IPS DF 6.9 (cell line): ENCODE data around the gene NOL4L.

Experiments used
- DNase-seq: peaks from one replicate; pipeline ENCODE4 v3.0.0-alpha.2; 2013; ENCODE audit warnings: low read depth, low spot score
- H3K27ac ChIP-seq: one replicate; pipeline ENCODE4 v1.5.1; 2013; ENCODE audit warnings: low read length, control low read depth
- H3K27me3 ChIP-seq: 2 replicates; pipeline ENCODE4 v1.6.1; 2013; ENCODE audit warnings: mild to moderate bottlenecking, low read length; ENCODE audit not compliant: control insufficient read depth, insufficient read depth
- H3K36me3 ChIP-seq: 2 replicates; pipeline ENCODE4 v1.6.1; 2013; ENCODE audit warnings: low read length; ENCODE audit not compliant: control insufficient read depth, insufficient read depth
- H3K4me1 ChIP-seq: 2 replicates; pipeline ENCODE4 v1.6.1; 2013; ENCODE audit warnings: low read length; ENCODE audit not compliant: control insufficient read depth, insufficient read depth
- H3K4me3 ChIP-seq: 2 replicates; pipeline ENCODE4 v1.5.1; 2013; ENCODE audit warnings: mild to moderate bottlenecking, low read length
- H3K9me3 ChIP-seq: 2 replicates; pipeline ENCODE4 v1.6.1; 2013; ENCODE audit warnings: low read length, inconsistent platforms; ENCODE audit not compliant: control insufficient read depth, insufficient read depth
- whole genome bisulfite sequencing: extraction: QIAGEN DNeasy Blood & Tissue Kit; methylation state at CpG from one replicate; pipeline ENCODE4 v1.1.7; 2013; ENCODE audit warnings: mixed read lengths, missing lambda C conversion rate; ENCODE audit not compliant: insufficient read length, insufficient coverage; 5-methylcytosine and 5-hydroxymethylcytosine counted together

The NOL4L gene

DNA sequence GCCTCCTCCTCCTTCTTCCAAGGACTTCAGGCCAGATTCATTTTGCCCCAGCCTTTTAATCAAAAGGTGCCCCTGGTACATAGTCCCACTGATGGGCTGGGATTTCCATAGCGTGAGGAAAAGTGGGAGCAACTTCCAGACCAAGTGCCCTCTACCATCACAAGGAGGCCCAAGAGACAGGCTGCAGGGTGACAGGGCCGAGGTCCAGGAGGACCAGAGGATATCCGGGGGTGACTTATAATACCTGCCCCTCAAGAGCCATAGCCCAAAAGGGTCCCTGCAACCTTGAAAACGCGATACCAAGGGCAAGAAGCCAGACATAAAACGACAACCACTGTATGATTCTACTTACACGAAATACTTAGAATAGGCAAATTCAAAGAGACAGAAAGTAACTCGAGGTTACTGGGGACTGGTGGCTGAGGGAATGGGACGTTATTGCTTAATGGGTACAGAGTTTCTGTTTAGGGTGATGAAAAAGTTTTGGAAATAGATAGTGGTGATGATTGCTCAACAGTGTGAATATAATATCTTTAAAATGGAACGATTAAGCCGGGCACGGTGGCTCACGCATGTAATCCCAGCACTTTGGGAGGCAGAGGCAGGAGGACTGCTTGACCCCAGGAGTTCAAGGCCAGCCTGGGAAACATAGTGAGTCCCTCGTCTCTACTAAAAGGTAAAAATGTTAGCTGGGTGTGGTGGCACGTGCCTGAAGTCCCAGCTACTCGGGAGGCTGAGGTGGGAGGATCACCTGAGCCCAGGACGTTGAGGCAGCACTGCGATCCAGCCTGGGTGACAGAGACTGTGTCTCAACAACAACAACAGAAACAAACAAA, 71.9 kb downstream of the NOL4L start:
- Histone ChIP-seq H3K36me3 (no peaks in the 10 kb centered on the region), H3K27me3 (no peaks in the 10 kb centered on the region), H3K4me1 (0 out of 2 replicates have a peak, but pooled peaks cover 3% of the 10 kb centered on the region), H3K9me3 (no peaks in the 10 kb centered on the region), H3K27ac (no peak overlapping the region), H3K4me3 (no peak overlapping the region)
- no CpG with 5 or more reads among the region's 18 CpGs for WGBS
- DNase-seq: no peak

DNA sequence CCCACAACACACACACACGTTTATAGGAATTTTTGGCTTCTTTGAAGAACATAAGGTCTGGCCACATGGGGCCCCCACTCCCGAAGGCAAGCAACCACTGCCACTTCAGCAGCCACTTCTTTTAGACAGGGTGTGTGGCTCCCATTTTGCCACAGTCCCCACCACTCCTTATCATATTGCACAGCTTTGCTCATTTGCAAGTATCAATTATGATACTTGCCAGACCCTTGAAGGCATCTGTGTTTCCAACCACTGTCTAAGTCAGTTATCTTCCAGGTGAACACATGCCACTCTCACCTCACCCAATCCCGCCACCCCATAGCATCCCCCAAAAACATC, 73.1 kb downstream of the NOL4L start:
- Histone ChIP-seq H3K4me1 (0 out of 2 replicates have a peak, but pooled peaks cover 3% of the 10 kb centered on the region), H3K36me3 (no peaks in the 10 kb centered on the region)
- 100% methylated on average over 1 of the region's 3 CpGs for WGBS

DNA sequence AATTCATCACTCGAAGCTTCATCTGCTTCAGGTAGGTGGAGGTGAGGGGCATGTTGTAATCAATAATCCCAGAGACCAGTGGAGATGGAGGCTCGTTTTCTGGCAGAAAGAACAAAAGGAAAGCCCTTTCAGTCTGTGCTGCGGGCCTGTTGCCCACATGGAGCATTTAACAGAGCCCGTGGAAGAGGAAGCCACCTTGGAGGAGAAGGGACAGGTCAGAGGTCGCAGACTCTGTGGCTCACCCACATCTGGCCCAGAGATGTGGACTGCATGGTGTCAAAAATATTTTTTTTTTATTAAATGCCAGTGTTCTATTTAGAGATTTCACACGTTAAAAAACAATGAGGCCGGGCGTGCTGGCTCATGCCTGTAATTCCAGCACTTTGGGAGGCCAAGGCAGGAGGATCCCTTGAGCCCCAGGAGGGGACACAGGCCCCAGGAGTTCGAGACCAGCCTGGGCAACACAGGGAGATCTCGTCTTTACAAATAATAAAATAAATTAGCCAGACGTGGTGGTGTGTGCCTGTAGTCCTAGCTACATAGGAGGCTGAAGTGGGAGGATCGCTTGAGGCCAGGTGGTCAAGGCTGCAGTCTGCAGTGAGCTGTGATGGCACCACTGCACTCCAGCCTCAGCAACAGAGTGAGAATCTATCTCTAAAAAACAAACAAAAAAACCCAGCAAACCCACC, 73.6 kb downstream of the NOL4L start:
- Histone ChIP-seq H3K4me1 (0 out of 2 replicates have a peak, but pooled peaks cover 3% of the 10 kb centered on the region), H3K36me3 (no peaks in the 10 kb centered on the region), H3K27ac (no peak overlapping the region), H3K4me3 (no peak overlapping the region), H3K9me3 (no peaks in the 10 kb centered on the region), H3K27me3 (no peaks in the 10 kb centered on the region)
- DNase-seq: no peak
- no CpG with 5 or more reads among the region's 12 CpGs for WGBS

More for the DNA sequence above, 73.1 kb downstream of the NOL4L start:
- Histone ChIP-seq H3K27me3 (no peaks in the 10 kb centered on the region), H3K4me3 (no peak overlapping the region), H3K9me3 (no peaks in the 10 kb centered on the region), H3K27ac (no peak overlapping the region)
- no peak for DNase-seq

DNA sequence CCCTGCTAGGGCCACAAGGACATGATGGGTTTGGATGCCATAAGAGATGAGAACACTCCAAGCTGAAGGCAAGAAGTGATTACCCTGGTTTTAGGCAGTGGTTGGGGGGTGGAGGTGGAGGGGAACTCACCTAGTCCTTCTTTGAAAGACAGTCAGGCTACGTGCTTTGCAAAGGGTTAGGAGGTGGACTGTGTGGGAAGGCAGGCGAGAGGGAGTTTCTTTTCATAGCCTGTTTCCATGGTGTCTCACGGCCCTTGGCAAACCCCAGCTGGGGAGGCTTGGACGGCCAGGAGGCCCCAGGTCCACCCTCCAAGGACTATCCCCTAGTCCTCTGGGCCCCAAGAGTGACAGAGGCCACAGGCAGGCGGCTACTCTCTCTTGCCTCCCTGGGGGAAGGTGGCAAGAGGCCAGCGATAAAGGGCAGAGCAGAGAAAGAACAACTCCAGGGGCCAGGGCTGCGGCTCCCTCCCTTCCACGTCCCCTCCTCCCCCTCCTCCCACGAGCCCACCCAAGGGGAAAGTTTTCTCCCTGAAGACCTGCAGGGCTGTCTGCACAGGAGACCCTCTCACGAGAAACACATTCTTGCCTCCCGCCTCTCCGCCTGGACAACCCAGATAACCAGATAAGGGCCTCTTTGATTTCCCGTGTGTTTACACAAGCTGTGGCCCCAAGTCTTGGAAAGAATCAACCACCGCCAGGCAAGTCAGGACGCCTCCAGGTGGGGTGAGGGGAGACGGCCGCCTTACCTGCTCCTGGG, 74.4 kb downstream of the NOL4L start:
- WGBS: no CpG with 5 or more reads among the region's 17 CpGs
- Histone ChIP-seq H3K27me3 (no peaks in the 10 kb centered on the region), H3K36me3 (no peaks in the 10 kb centered on the region), H3K27ac (no peak overlapping the region), H3K4me1 (0 out of 2 replicates have a peak, but pooled peaks cover 3% of the 10 kb centered on the region), H3K9me3 (no peaks in the 10 kb centered on the region), H3K4me3 (no peak overlapping the region)
- no peak for DNase-seq

DNA sequence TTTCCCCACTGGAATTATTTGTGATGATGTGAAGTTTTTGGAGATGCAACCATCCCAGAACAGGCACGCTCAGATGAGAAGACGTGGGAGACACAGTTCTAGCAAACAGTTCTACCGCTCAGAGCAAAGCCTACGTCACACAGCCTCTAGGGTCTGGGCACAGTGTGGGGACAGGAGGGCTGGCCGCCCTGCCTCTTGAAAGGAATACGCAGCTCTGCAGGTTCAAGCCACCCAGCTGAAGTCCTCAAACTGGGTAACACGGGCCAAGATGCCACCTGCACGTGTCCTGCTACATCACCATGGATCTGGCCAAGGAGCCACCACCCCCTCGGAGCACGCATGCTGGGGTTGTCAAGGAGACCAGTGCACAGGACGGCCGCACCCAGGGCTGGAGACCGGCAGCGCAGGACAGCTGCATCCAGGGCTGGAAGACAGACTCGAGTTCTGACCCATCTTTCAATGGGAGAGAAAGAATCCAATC, 75.0 kb downstream of the NOL4L start:
- 0 out of 2 replicates have a peak, but pooled peaks cover 3% of the 10 kb centered on the region for H3K4me1 ChIP-seq

DNA sequence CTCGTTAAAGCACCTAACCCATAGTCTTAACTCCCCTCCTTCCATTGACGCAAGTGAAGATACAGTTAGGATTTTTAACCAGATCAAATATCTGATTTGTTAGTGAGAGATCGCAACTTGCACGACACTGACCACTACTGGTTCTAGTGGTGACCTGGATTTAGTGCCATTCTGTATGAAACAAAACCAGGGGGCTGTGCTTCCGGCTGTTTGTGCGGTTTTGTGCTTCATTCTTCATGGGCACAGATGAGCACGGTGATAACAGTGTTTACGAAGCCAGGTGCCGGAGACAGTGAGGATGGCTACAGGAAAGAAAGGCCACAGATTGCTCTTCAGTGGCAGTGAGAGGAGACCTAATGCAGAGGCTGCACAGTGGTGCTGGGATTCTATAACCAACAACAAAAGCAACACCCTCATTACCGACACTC, 75.5 kb downstream of the NOL4L start:
- no peak overlapping the region for H3K4me3 ChIP-seq
- WGBS: no CpG with 5 or more reads among the region's 10 CpGs
- H3K4me1 ChIP-seq: 0 out of 2 replicates have a peak, but pooled peaks cover 3% of the 10 kb centered on the region
- no peak for DNase-seq
- no peaks in the 10 kb centered on the region for H3K27me3 ChIP-seq
- H3K9me3 ChIP-seq: no peaks in the 10 kb centered on the region
- no peak overlapping the region for H3K27ac ChIP-seq
- H3K36me3 ChIP-seq: no peaks in the 10 kb centered on the region

More for the DNA sequence above, 75.0 kb downstream of the NOL4L start:
- no CpG with 5 or more reads among the region's 15 CpGs for whole genome bisulfite sequencing
- no peak for DNase-seq
- no peaks in the 10 kb centered on the region for H3K9me3 ChIP-seq
- H3K27me3 ChIP-seq: no peaks in the 10 kb centered on the region
- no peak overlapping the region for H3K27ac ChIP-seq
- no peaks in the 10 kb centered on the region for H3K36me3 ChIP-seq
- H3K4me3 ChIP-seq: no peak overlapping the region

DNA sequence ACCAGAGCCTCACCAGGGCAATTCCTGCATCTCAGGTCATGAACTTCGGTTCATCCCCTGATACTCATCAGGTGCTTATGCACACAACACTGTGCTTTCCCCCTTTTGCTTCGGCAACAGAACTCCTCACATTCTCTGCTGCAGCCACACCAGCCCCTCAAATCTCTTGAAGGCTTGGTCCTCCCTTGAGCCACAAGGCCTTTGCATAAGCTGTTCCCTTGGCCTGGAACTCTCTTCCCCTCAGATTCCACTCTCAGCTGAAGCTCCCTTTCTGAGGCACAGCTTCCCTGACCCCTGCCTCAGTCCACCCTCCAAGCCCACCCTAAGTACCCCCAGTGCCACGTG, 76.4 kb downstream of the NOL4L start:
- H3K9me3 ChIP-seq: no peaks in the 10 kb centered on the region
- H3K4me3 ChIP-seq: no peak overlapping the region
- H3K27ac ChIP-seq: no peak overlapping the region
- 0 out of 2 replicates have a peak, but pooled peaks cover 3% of the 10 kb centered on the region for H3K4me1 ChIP-seq
- no peaks in the 10 kb centered on the region for H3K36me3 ChIP-seq
- no peak for DNase-seq
- no CpG with 5 or more reads among the region's 3 CpGs for WGBS
- no peaks in the 10 kb centered on the region for H3K27me3 ChIP-seq

DNA sequence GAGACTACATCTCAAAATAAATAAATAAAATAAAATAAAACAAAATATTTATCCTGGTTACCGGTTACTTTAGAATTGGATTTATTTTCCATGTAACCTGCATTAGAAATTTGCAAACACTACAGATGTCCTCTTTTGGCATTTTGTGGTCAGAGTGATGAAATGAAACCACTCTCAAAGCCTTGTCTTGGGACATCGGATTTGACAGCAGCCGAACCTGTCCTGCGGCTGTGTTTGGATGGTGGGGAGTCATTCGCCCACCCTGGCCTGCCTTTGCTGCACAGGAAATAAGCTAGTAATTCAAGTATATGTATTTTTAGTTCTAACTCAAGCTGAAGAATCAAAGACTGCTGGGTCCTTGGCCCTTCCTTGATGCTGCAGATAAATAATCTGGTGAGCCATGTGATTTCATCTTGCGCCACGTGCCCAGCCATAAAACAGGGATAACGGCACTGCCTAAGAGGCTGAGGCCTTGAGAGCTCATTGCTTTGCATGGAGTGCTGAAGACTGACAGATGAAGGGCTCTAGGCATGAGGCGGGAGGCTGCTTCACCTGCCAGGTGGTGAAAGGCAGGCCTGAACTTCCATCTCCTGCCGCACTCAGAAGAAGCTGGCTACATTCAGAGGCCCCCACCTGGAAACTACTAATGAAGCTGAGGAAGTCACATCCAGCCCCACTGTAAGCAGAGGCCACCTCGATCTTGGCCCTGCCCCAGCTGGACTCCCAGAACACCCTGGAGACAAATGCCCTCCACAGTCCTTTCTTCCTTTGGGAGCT, 76.9 kb downstream of the NOL4L start:
- Histone ChIP-seq H3K4me1 (0 out of 2 replicates have a peak, but pooled peaks cover 3% of the 10 kb centered on the region), H3K27ac (no peak overlapping the region), H3K27me3 (no peaks in the 10 kb centered on the region), H3K36me3 (no peaks in the 10 kb centered on the region), H3K4me3 (no peak overlapping the region), H3K9me3 (no peaks in the 10 kb centered on the region)
- DNase-seq: no peak
- WGBS: no CpG with 5 or more reads among the region's 11 CpGs

DNA sequence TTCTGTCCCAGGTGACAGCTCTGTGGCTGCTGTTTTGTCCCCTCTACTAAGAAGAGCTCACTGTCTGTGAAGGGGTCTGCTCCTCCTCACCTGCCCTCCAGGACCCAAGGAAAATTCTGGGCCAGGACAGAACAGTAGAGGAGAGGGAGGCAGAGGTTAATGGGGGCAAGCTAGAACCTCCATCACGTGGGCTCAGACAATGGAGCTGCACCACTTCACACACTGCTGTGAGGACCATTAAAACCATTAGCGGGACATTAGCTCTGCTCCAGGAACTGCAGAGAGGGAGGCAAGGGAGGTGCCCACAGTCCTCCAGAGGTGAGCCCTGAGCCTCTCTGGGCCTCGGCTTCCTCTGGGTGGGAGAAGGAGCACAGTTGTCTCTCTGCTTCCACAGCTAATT, 78.4 kb downstream of the NOL4L start:
- H3K9me3 ChIP-seq: no peaks in the 10 kb centered on the region
- H3K4me3 ChIP-seq: no peak overlapping the region
- H3K4me1 ChIP-seq: 0 out of 2 replicates have a peak, but pooled peaks cover 3% of the 10 kb centered on the region
- no peak overlapping the region for H3K27ac ChIP-seq
- no peaks in the 10 kb centered on the region for H3K36me3 ChIP-seq
- no peak for DNase-seq
- WGBS: no CpG with 5 or more reads among the region's 3 CpGs
- H3K27me3 ChIP-seq: no peaks in the 10 kb centered on the region
